NCI-H187 treated with DMSO at 0.1 percent for 48 hours (cell line): ENCODE measurements around the gene SPDYE6.
A peak's percentile ranks its signal among the peaks of the same experiment; 100 is the strongest.
"Not testable (repeated sequence)": the region's sequence is repeated elsewhere in the genome, so short reads cannot be mapped to it uniquely, and the experiment has no call there.

Experiments used
- DNase-seq: peaks from one replicate; lab custom pipeline; 2025; lab: John Stamatoyannopoulos, UW

SPDYE6 gene

GRCh38 chr7:102363549-102364393 is 7.5 kb upstream of the SPDYE6 start:
- peak; percentile 97 for DNase-seq

GRCh38 chr7:102346983-102347382 is 9.3 kb downstream of the SPDYE6 start:
- not testable (repeated sequence) for DNase-seq

GRCh38 chr7:102340599-102341368 is 15.5 kb downstream of the SPDYE6 start:
- DNase-seq, result not testable (repeated sequence)

GRCh38 chr7:102337420-102337819 is 18.8 kb downstream of the SPDYE6 start:
- DNase-seq, result not testable (repeated sequence)

- DNase-seq, result not testable (repeated sequence)
Observed at GRCh38 chr7:102337002-102337401, 19.2 kb downstream of the SPDYE6 start.

- not testable (repeated sequence) for DNase-seq
Observed at GRCh38 chr7:102335574-102335973, 20.7 kb downstream of the SPDYE6 start.

GRCh38 chr7:102330666-102331460 is 25.4 kb downstream of the SPDYE6 start:
- not testable (repeated sequence) for DNase-seq

- DNase-seq, result not testable (repeated sequence)
Observed at GRCh38 chr7:102329366-102329765, 26.9 kb downstream of the SPDYE6 start.

GRCh38 chr7:102328863-102329262 is 27.4 kb downstream of the SPDYE6 start:
- not testable (repeated sequence) for DNase-seq

- not testable (repeated sequence) for DNase-seq
Observed at GRCh38 chr7:102327183-102327582, 29.1 kb downstream of the SPDYE6 start.

- DNase-seq, result no peak
Observed at GRCh38 chr7:102326157-102326889, 29.9 kb downstream of the SPDYE6 start.

GRCh38 chr7:102325106-102325505 is 31.1 kb downstream of the SPDYE6 start:
- not testable (repeated sequence) for DNase-seq

- no peak for DNase-seq
Observed at GRCh38 chr7:102323914-102324195, 32.4 kb downstream of the SPDYE6 start.

GRCh38 chr7:102322202-102322715 is 34.0 kb downstream of the SPDYE6 start:
- DNase-seq, result no peak

- no peak for DNase-seq
Observed at GRCh38 chr7:102321351-102322201, 34.7 kb downstream of the SPDYE6 start.

- no peak for DNase-seq
Observed at GRCh38 chr7:102320601-102321350, 35.5 kb downstream of the SPDYE6 start.

- DNase-seq, result no peak
Observed at GRCh38 chr7:102320181-102320580, 36.1 kb downstream of the SPDYE6 start.

- DNase-seq, result no peak
Observed at GRCh38 chr7:102319671-102320070, 36.6 kb downstream of the SPDYE6 start.

GRCh38 chr7:102318482-102318971 is 37.7 kb downstream of the SPDYE6 start:
- no peak for DNase-seq
